GM21526 (cell line): ENCODE measurements around the gene TMEM184B.

Experiments used
- ATAC-seq: cut with Tn5 transposase; IDR thresholded peaks from one replicate; pipeline ENCODE4 v1.9.1; 2021; ENCODE audit warnings: moderate library complexity; ENCODE audit not compliant: unreplicated experiment, low FRiP score

Gene TMEM184B

GRCh38 chr22:38284042-38284402, 11.2 kb upstream of the TMEM184B start:
- ATAC-seq, result no peak

- no peak for ATAC-seq
These were observed 9.6 kb upstream of the TMEM184B start for GRCh38 chr22:38282397-38282796.

GRCh38 chr22:38276166-38276565, 3.4 kb upstream of the TMEM184B start:
- ATAC-seq, result no peak

GRCh38 chr22:38273135-38273826, 471 bp upstream of the TMEM184B start:
- no peak for ATAC-seq

- no peak for ATAC-seq
These were observed 860 bp downstream of the TMEM184B start for GRCh38 chr22:38271927-38272372.

GRCh38 chr22:38271101-38271500, 1.7 kb downstream of the TMEM184B start:
- ATAC-seq, result no peak

GRCh38 chr22:38270091-38270992, 2.5 kb downstream of the TMEM184B start:
- ATAC-seq, result no peak

GRCh38 chr22:38269466-38269865, 3.3 kb downstream of the TMEM184B start:
- ATAC-seq, result no peak

GRCh38 chr22:38267086-38267485, 5.7 kb downstream of the TMEM184B start:
- no peak for ATAC-seq

- no peak for ATAC-seq
These were observed 6.7 kb downstream of the TMEM184B start for GRCh38 chr22:38266120-38266519.

- no peak for ATAC-seq
These were observed 8.4 kb downstream of the TMEM184B start for GRCh38 chr22:38264322-38264843.

- ATAC-seq, result peak; percentile 35
These were observed 10.6 kb downstream of the TMEM184B start for GRCh38 chr22:38262051-38262795.

GRCh38 chr22:38260761-38261681, 11.8 kb downstream of the TMEM184B start:
- no peak for ATAC-seq

GRCh38 chr22:38259370-38259769, 13.4 kb downstream of the TMEM184B start:
- no peak for ATAC-seq

GRCh38 chr22:38258895-38259294, 13.9 kb downstream of the TMEM184B start:
- ATAC-seq, result no peak

GRCh38 chr22:38257650-38258250, 15.1 kb downstream of the TMEM184B start:
- ATAC-seq, result no peak

GRCh38 chr22:38257181-38257580, 15.6 kb downstream of the TMEM184B start:
- no peak for ATAC-seq

GRCh38 chr22:38255697-38256096, 17.1 kb downstream of the TMEM184B start:
- ATAC-seq, result no peak

GRCh38 chr22:38251341-38251692, 21.5 kb downstream of the TMEM184B start:
- ATAC-seq, result no peak
